GM21390 (cell line): Measurements from ENCODE around the gene LY6G6F.

Experiments used
- ATAC-seq: cut with Tn5 transposase; IDR thresholded peaks from one replicate; pipeline ENCODE4 v1.9.1; 2021; ENCODE audit not compliant: unreplicated experiment

LY6G6F gene

GRCh38 chr6:31737991-31738979 lies 31.6 kb downstream of the LY6G6F start:
- ATAC-seq, result no peak

- peak; percentile 69 for ATAC-seq
These were observed 33.2 kb downstream of the LY6G6F start, which contains the start of gene MSH5 for GRCh38 chr6:31739639-31740396. TSS of gene MSH5 (plus strand) at chr6:31740005. CDS start at chr6:31740467, 462 bp downstream.

- ATAC-seq, result no peak
These were observed 33.9 kb downstream of the LY6G6F start for GRCh38 chr6:31740397-31741223.

- no peak for ATAC-seq
These were observed 35.1 kb downstream of the LY6G6F start for GRCh38 chr6:31741815-31742214.

GRCh38 chr6:31742894-31743293 lies 36.2 kb downstream of the LY6G6F start:
- no peak for ATAC-seq

GRCh38 chr6:31744422-31744821 lies 37.8 kb downstream of the LY6G6F start:
- no peak for ATAC-seq

- no peak for ATAC-seq
These were observed 42.8 kb downstream of the LY6G6F start for GRCh38 chr6:31749301-31750036.

GRCh38 chr6:31750411-31751022 lies 43.9 kb downstream of the LY6G6F start:
- no peak for ATAC-seq

- ATAC-seq, result no peak
These were observed 46.2 kb downstream of the LY6G6F start for GRCh38 chr6:31752739-31753319.

GRCh38 chr6:31758281-31758680 lies 51.6 kb downstream of the LY6G6F start:
- ATAC-seq, result no peak
